K562 treated with DMSO at 1 percent for 4 hours (cell line): ENCODE results near the gene ZNF853. TPM values are rescaled to one million over a fixed set of nuclear protein-coding genes. Genes with fewer than 3 reads are reported as not detected.

Source experiments
- total RNA-seq: library from RNA; unstranded; fragments of 300-600 nt; gene quantifications from 2 replicates; pipeline ENCODE4 v1.2.3, GENCODE V29; 2022; ENCODE audit not compliant: insufficient read depth

The ZNF853 gene
- not detected in 2 replicates for total RNA-seq

GRCh38 chr7:6614953-6615722 lies at the start of gene ZNF853:
TSS of gene ZNF853 (plus strand) at chr7:6615610. CDS start at chr7:6616175, 565 bp downstream.

GRCh38 chr7:6577369-6578113 lies 37.9 kb upstream of the ZNF853 start, which contains the start of gene ZDHHC4:
TSS of gene ZDHHC4 (plus strand) at chr7:6577454. CDS start at chr7:6580562, 3,108 bp downstream.

GRCh38 chr7:6589829-6590644 lies 25.4 kb upstream of the ZNF853 start, which contains the start of gene INTS15:
TSS of gene INTS15 (plus strand) at chr7:6590021. CDS start at chr7:6590284, 263 bp downstream.

GRCh38 chr7:6636741-6637543 lies 21.5 kb downstream of the ZNF853 start, which contains the start of gene ZNF316:
TSS of gene ZNF316 (plus strand) at chr7:6637318. CDS start at chr7:6642410, 5,092 bp downstream.

Other genes with a start within 250 kb of the ZNF853 start
- gene RAC1, start 241.1 kb upstream of the ZNF853 start, total RNA-seq = 162 and 173 TPM in 2 replicates
- gene DAGLB, start 167.7 kb upstream of the ZNF853 start, total RNA-seq = 17.4 and 18.0 TPM in 2 replicates
- 93.2 and 101 TPM in 2 replicates for gene KDELR2, start 131.5 kb upstream of the ZNF853 start, total RNA-seq
- not detected in 2 replicates for gene GRID2IP, start 64.1 kb upstream of the ZNF853 start, total RNA-seq
- 87.9 and 99.7 TPM in 2 replicates for gene ZDHHC4, start 38.2 kb upstream of the ZNF853 start, total RNA-seq
- 62.1 and 70.9 TPM in 2 replicates for gene INTS15, start 25.6 kb upstream of the ZNF853 start, total RNA-seq
- 23.4 and 28.7 TPM in 2 replicates for gene ZNF316, start 21.7 kb downstream of the ZNF853 start, total RNA-seq
- 8.5 and 10.0 TPM in 2 replicates for gene ZNF12, start 91.3 kb downstream of the ZNF853 start, total RNA-seq
- gene RSPH10B2, start 138.5 kb downstream of the ZNF853 start, total RNA-seq = not detected in 2 replicates
- 10.4 and 12.5 TPM in 2 replicates for gene CCZ1B, start 210.7 kb downstream of the ZNF853 start, total RNA-seq